Cerebellar nuclear complex (tissue), 1 donor: ENCODE measurements around the gene NCOA1.

Experiments used
- DNase-seq, 2 experiments: peaks; one replicate each; lab custom pipeline; 2025; lab: John Stamatoyannopoulos, UW

Gene NCOA1

GRCh38 chr2:24743924-24744323 is 252.9 kb downstream of the NCOA1 start:
- no peak for DNase-seq

GRCh38 chr2:24744356-24744755 is 253.3 kb downstream of the NCOA1 start:
- no peak for DNase-seq

GRCh38 chr2:24745825-24746224 is 254.8 kb downstream of the NCOA1 start:
- no peak for DNase-seq

GRCh38 chr2:24747299-24747698 is 256.2 kb downstream of the NCOA1 start:
- DNase-seq, result no peak

DNA sequence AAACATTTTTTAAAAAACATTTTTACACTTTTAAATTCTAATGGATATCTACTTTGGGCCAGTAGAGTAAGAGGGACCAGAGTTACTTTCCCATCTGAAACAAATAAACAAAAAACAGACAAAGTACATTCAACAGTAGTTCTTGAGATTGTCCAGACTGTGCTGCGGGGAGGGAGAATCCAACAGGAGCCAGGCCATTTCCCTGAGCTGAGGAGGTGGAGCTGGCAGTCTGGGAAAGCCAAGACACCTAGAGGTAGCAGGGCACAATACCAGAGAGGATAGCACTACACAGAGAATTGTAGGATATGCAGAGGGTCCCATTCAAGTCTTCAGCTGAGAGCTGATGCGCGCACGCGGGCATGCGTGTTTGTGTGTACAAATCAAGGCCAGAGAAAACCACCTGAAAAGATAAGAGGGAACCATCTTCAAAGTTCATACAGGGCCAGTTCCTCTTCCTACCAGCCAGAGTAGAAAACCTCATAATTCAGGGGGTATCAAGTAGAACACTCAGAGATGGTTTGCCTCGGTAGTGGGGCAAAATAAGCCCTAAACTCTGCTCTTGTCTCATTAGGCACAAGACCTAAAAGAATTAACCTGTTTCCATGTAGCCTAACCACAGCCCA is 258.1 kb downstream of the NCOA1 start:
- DNase-seq, result no peak

DNA sequence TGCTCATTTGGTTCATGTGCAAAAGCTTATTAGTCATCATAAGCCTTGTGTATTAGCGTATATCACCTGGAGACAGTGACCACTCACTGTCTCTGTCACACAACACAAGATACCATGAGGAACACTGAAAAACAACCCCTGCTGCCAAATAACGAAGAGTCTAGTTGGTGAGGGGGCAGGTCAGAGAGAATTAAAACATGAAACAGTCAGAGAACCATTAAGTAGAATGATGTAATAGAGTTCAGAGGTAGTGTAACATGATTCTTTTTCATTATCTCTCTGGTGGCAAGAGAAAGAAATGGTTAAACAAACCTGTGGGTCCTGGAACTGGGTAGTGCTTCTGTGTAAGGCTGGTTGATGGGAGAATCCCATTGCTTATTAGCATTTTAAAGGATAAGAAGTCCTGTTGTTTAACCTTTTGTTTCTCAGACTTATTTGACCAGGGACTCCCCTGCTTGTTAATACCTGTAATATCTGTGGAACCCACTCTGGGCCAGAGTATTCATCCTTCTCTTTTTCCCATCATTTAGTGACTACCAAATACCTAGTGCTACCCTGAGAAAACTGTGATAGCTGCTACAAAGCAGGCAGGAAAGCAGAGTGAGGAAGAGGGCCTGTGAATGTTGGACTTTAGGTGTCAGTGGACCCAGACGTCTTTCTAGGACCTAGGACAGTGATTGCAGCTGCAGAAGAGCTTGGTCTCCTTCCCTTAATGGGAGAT is 264.1 kb downstream of the NCOA1 start:
- no peak for DNase-seq

DNA sequence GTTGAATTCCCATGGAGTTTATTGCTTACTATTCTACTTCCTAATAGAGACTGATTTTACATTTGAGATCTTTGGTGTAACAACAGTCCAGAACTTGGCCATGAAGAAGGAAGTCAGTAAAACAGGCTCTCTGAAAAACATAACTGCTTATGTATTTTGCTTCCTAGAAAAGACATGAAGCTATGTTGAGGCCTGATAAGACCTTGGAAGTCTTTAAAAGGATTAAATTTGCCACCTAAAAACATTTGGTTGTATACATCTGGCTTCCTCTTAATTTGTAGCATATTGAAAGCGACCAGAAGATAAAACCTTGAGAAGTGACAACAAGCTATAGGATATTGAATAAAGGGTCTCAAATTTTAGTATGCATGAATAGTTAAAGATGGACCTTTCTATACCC is 265.7 kb downstream of the NCOA1 start:
- no peak for DNase-seq

DNA sequence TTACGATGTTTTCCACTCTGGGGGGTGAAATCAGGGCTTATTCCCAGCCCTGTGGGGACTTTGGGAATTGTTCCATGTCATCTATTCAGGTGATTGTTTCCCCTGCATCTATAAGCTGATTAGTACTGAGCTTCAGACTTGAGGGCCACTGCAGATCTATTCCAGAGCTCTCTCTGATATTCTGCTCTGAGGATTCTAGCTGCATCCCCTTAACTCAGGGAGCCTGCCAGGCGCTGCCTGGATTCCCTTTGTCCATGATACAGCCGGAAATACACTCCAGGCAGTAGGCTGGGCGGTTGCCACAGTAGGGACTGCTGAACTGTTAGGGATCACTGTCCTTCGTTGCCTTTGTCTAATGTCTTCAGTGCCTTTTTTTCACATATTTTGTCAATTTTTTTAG is 270.8 kb downstream of the NCOA1 start:
- DNase-seq, result no peak

GRCh38 chr2:24762518-24762917 is 271.5 kb downstream of the NCOA1 start:
- no peak for DNase-seq

DNA sequence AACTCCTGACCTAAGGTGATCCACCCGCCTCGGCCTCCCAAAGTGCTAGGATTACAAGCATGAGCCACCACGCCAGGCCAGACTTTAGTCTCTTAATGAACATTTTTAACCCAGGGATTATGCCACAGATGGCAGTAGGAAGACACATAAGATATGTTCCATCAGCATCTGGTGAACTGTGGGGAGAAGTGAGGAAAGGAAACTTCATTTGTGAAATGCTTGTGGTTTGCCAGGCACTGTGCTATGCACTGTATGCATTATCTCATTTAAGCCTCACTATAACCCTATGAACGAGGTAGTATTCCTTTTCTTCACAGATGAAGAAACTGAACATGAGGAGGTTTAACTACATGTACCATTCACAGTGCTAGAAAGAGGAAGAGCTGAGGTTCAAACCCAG is 272.8 kb downstream of the NCOA1 start:
- no peak for DNase-seq

DNA sequence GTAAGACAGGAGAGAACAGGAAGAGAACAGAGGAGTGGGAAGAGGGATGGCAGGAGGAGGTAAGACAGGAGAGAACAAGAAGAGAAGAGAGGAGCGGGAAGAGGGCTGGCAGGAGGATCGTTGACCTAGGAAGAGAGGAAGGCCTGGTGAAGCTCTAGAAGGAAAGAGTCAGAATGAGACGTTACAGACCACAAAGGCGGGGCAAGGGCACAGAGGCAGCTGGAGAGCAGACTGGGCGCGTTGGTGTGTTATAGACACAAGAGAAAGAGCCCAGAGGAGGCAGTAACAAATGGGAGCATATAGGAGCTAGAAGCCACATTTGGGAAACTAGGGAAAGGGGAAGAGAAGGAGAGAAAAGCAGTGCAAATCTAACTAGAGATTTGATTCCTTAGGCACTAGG is 275.6 kb downstream of the NCOA1 start:
- no peak for DNase-seq

GRCh38 chr2:24768013-24768412 is 277.0 kb downstream of the NCOA1 start:
- DNase-seq, result no peak

- no peak for DNase-seq
These were observed 277.5 kb downstream of the NCOA1 start for GRCh38 chr2:24768601-24769000.

- no peak for DNase-seq
These were observed 280.0 kb downstream of the NCOA1 start for GRCh38 chr2:24771061-24771460.

GRCh38 chr2:24771764-24772586 is 280.9 kb downstream of the NCOA1 start:
- no peak for DNase-seq

DNA sequence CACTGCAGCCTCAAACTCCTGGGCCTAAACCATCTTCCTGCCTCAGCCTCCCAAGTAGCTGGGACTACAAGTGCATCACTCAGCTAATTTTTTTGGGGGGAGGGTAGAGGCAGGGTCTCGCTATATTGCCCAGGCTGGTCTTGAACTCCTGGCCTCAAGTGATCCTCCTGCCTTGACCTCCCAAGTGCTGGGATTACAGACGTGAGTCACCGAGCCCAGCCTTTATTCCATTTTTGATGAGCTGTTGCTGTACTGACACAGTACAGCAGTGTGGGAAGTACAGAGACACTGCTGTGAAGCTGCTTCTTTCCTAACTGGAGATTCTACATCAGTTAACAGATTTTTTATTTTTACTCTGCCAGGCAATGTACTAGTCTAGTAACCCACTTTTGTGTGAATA is 283.3 kb downstream of the NCOA1 start:
- no peak for DNase-seq

DNA sequence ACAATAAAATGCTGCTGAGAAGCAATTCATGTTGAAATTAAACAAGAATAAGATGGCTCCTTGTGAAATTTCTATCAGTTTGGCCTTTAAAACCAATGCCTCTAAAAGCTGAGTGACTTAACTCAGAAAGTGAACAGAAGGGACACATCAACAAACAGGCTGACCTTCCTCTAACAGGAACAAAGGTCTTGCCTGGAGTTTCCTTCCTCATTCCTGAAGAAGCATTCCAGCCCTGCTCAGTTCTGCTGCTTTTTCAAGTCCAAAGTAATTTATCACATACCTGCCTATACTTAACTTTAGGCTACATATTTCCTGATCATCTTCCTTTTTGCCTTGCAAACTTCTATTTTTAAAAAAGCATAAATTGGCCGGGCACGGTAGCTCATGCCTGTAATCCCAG is 288.1 kb downstream of the NCOA1 start:
- no peak for DNase-seq

GRCh38 chr2:24783641-24784040 is 292.6 kb downstream of the NCOA1 start:
- no peak for DNase-seq

- no peak for DNase-seq
These were observed 294.7 kb downstream of the NCOA1 start for GRCh38 chr2:24785671-24786321.

GRCh38 chr2:24787532-24787931 is 296.5 kb downstream of the NCOA1 start:
- no peak for DNase-seq

DNA sequence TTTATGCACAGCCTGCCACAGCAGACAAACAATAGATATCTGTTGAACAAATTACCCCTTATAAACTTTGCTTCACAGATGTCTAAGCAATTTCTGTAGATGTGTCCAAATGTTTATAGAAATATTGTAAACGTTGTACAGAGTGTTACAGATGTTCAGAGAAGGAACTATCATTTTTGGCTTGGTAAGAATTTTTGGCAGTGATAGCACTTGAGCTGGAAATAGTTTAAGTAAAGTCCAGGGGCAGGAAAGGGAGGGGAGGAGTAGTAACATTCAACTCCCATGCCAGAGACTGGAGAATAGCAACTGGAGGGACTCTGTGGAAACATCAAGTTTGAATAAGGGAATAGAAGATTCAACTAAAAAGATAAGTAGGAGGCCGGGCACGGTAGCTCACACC is 297.8 kb downstream of the NCOA1 start:
- no peak for DNase-seq

- DNase-seq, result no peak
These were observed 300.4 kb downstream of the NCOA1 start for GRCh38 chr2:24791452-24791851.

GRCh38 chr2:24792542-24792873 is 301.5 kb downstream of the NCOA1 start:
- DNase-seq, result no peak
